ENCODE measurements around the gene TPSAB1.

- TF ChIP-seq, protein P1, sequence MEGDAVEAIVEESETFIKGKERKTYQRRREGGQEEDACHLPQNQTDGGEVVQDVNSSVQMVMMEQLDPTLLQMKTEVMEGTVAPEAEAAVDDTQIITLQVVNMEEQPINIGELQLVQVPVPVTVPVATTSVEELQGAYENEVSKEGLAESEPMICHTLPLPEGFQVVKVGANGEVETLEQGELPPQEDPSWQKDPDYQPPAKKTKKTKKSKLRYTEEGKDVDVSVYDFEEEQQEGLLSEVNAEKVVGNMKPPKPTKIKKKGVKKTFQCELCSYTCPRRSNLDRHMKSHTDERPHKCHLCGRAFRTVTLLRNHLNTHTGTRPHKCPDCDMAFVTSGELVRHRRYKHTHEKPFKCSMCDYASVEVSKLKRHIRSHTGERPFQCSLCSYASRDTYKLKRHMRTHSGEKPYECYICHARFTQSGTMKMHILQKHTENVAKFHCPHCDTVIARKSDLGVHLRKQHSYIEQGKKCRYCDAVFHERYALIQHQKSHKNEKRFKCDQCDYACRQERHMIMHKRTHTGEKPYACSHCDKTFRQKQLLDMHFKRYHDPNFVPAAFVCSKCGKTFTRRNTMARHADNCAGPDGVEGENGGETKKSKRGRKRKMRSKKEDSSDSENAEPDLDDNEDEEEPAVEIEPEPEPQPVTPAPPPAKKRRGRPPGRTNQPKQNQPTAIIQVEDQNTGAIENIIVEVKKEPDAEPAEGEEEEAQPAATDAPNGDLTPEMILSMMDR (IDR thresholded peaks at IDR 0.05; ENCODE audit: insufficient read depth, low read depth, low read length) = no peak
- no peak for TF ChIP-seq EZH2 (IDR thresholded peaks at IDR 0.05; ENCODE audit: insufficient read depth, low read length)
These were observed 26.6 kb upstream of the TPSAB1 start for GRCh38 chr16:1213796-1214372.
